NOMO-1 treated with dmso at 0.1 percent for 144 hours (cell line): Measurements from ENCODE around the gene PRR30.

ENCODE experiments used
- DNase-seq: peaks from one replicate; lab custom pipeline; 2025; ENCODE audit not compliant: unreplicated experiment; lab: John Stamatoyannopoulos, UW

Gene PRR30

GRCh38 chr2:27099334-27099955 lies 39.8 kb downstream of the PRR30 start:
- DNase-seq: no peak

GRCh38 chr2:27097341-27097740 lies 41.9 kb downstream of the PRR30 start:
- DNase-seq: no peak

- no peak for DNase-seq
Observed at GRCh38 chr2:27096748-27097297, 42.4 kb downstream of the PRR30 start.

- DNase-seq: no peak
Observed at GRCh38 chr2:27095745-27096651, 43.2 kb downstream of the PRR30 start.

- DNase-seq: no peak
Observed at GRCh38 chr2:27095427-27095744, 43.8 kb downstream of the PRR30 start.

GRCh38 chr2:27094353-27094984 lies 44.7 kb downstream of the PRR30 start:
- DNase-seq: no peak

- DNase-seq: no peak
Observed at GRCh38 chr2:27093430-27094352, 45.5 kb downstream of the PRR30 start.

- DNase-seq: no peak
Observed at GRCh38 chr2:27092696-27093429, 46.3 kb downstream of the PRR30 start.

- no peak for DNase-seq
Observed at GRCh38 chr2:27091746-27092695, 47.2 kb downstream of the PRR30 start.

GRCh38 chr2:27089111-27089954 lies 49.9 kb downstream of the PRR30 start:
- no peak for DNase-seq

- no peak for DNase-seq
Observed at GRCh38 chr2:27088634-27089033, 50.6 kb downstream of the PRR30 start.

- DNase-seq: no peak
Observed at GRCh38 chr2:27087823-27088410, 51.3 kb downstream of the PRR30 start.
